Panc1 (cell line): Measurements from ENCODE around the gene CD14.

Source experiments
- SIN3A ChIP-seq: IDR thresholded peaks from 2 replicates; pipeline ENCODE4 v1.6.1; 2012; ENCODE audit warnings: low read depth, mild to moderate bottlenecking, low read length, moderate library complexity, borderline replicate concordance; ENCODE audit not compliant: insufficient read depth
- TCF7L2 ChIP-seq: IDR thresholded peaks from 2 replicates; pipeline ENCODE4 v1.6.1; 2011; ENCODE audit warnings: mild to moderate bottlenecking, low read depth, low read length, inconsistent platforms
- TF ChIP-seq, protein P1 (sequence below): fragments of 450-650 bp; IDR thresholded peaks from 2 replicates; pipeline ENCODE4 v1.5.1; 2017; ENCODE audit warnings: mild to moderate bottlenecking
- TF ChIP-seq, protein P2 (sequence below), 2 experiments: IDR thresholded peaks; 2 replicates each; pipeline ENCODE4 v1.6.1; 2011 to 2012; ENCODE audit warnings: low read depth in 2 of 2, control low read depth in 1 of 2, low read length in 1 of 2, mild to moderate bottlenecking in 1 of 2, moderate library complexity in 1 of 2; ENCODE audit not compliant: insufficient read depth in 1 of 2

DNA sequence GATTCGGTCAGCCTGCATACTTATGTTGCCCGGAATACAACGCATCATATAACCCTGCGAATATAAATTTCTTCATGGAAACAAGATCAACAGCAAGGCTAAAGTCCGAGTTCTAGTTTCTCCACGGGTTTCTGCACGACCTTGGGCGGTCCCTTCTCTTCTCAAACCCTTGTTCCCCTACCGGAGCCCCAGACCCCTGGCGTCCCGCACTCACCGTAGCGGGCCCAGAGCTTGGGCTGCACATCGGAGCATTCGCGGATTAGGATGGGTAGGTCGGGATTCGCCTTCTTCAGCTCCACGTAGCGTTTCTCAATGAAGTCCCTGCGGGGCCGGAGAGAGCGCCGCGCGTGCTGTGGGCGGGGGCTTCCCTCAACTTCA, 14.1 kb upstream of the CD14 start:
- TF ChIP-seq TCF7L2 (no peak), SIN3A (no peak)
- TF ChIP-seq, protein P1, sequence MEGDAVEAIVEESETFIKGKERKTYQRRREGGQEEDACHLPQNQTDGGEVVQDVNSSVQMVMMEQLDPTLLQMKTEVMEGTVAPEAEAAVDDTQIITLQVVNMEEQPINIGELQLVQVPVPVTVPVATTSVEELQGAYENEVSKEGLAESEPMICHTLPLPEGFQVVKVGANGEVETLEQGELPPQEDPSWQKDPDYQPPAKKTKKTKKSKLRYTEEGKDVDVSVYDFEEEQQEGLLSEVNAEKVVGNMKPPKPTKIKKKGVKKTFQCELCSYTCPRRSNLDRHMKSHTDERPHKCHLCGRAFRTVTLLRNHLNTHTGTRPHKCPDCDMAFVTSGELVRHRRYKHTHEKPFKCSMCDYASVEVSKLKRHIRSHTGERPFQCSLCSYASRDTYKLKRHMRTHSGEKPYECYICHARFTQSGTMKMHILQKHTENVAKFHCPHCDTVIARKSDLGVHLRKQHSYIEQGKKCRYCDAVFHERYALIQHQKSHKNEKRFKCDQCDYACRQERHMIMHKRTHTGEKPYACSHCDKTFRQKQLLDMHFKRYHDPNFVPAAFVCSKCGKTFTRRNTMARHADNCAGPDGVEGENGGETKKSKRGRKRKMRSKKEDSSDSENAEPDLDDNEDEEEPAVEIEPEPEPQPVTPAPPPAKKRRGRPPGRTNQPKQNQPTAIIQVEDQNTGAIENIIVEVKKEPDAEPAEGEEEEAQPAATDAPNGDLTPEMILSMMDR: no peak
- TF ChIP-seq, protein P2, sequence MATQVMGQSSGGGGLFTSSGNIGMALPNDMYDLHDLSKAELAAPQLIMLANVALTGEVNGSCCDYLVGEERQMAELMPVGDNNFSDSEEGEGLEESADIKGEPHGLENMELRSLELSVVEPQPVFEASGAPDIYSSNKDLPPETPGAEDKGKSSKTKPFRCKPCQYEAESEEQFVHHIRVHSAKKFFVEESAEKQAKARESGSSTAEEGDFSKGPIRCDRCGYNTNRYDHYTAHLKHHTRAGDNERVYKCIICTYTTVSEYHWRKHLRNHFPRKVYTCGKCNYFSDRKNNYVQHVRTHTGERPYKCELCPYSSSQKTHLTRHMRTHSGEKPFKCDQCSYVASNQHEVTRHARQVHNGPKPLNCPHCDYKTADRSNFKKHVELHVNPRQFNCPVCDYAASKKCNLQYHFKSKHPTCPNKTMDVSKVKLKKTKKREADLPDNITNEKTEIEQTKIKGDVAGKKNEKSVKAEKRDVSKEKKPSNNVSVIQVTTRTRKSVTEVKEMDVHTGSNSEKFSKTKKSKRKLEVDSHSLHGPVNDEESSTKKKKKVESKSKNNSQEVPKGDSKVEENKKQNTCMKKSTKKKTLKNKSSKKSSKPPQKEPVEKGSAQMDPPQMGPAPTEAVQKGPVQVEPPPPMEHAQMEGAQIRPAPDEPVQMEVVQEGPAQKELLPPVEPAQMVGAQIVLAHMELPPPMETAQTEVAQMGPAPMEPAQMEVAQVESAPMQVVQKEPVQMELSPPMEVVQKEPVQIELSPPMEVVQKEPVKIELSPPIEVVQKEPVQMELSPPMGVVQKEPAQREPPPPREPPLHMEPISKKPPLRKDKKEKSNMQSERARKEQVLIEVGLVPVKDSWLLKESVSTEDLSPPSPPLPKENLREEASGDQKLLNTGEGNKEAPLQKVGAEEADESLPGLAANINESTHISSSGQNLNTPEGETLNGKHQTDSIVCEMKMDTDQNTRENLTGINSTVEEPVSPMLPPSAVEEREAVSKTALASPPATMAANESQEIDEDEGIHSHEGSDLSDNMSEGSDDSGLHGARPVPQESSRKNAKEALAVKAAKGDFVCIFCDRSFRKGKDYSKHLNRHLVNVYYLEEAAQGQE (IDR thresholded peaks at IDR 0.05; ENCODE audit: insufficient read depth in 1 of 2, low read depth in 2 of 2, low read length in 1 of 2): no peak
